Measurements from ENCODE around the gene MIER2.

- no peak for TF ChIP-seq CTCF (IDR thresholded peaks at IDR 0.05; ENCODE audit: insufficient read depth, low read depth, low read length)
- TF ChIP-seq EZH2 (IDR thresholded peaks at IDR 0.05; ENCODE audit: insufficient read depth, low read length) = no peak
These were observed 20.1 kb upstream of the MIER2 start for GRCh38 chr19:364496-365287.
